ENCODE measurements around the gene OSM. TPM values are rescaled to one million over a fixed set of nuclear protein-coding genes. Genes with fewer than 3 reads are reported as not detected.

Gene OSM
- total and polyA plus RNA-seq, 2 experiments from 2014 or later, result not detected

DNA sequence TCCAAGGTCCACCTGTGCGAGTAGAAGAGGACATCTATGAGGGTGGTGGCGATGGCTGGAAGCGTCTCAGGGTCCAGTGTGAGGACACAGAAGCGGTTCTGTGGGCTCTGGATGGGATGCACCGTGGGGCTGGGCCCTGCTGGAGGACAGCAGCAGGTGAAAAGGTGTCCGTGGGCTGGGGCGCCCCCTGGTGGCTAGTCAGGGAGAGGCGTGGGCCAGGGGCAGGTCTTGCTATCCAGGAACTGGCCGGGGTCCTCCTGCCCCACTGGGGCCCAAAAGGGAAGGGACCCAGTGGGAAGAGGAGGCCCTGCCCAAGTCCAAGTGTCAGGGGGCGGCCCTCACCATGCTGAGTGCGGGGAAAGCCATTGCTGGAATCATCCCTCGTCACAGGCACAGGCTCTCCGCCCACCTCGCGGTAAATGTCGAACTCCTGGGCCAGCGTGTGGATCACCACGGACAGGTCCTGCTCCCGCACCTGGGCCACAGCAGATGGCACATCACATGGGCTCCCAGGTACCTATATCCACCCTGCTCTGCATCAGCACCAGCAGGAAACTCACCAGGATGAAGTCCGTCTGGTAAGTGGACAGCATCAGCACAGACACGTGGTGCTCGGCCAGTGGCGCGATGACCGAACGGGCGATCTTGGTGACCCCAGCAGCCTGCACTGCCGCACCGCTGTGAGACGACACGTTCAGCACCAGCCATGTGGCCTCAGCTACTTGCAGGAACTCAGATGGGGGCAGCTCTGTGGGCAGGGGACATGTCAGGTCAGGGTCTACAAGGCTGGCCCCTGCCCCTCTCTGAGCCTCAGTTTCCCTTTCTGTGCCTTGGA, 20.4 kb upstream of the OSM start:
- TF ChIP-seq EZH2 (IDR thresholded peaks at IDR 0.05; ENCODE audit: insufficient read depth, poor library complexity, severe bottlenecking), result no peak
- TF ChIP-seq EZH2phosphoT487 (IDR thresholded peaks at IDR 0.05; ENCODE audit: insufficient read depth, low read depth), result no peak
- H3K4me3 ChIP-seq, result no peak overlapping the region
- peaks cover 20% of the 10 kb centered on the region for H3K4me1 ChIP-seq (ENCODE audit: insufficient read depth)
- no peaks in the 10 kb centered on the region for H3K27me3 ChIP-seq (replicated peaks; ENCODE audit: insufficient read depth)
- H3K36me3 ChIP-seq (ENCODE audit: low read depth), result no peaks in the 10 kb centered on the region
- peak; percentile 47 for DNase-seq
- H3K27ac ChIP-seq, result no peak overlapping the region
- H3K9me3 ChIP-seq (ENCODE audit: low read depth), result no peaks in the 10 kb centered on the region
- no peak overlapping the region for H3K9ac ChIP-seq
- H3F3A ChIP-seq (ENCODE audit: insufficient read depth), result peaks cover 16% of the 10 kb centered on the region
- H3K9me2 ChIP-seq (ENCODE audit: insufficient read depth), result no peaks in the 10 kb centered on the region
- in situ Hi-C loops (cut with MboI), result loop anchor here (10.0 kb wide), 1 partner anchor 98 kb away; the partner anchor contains the start of gene RNF215
- H2AFZ ChIP-seq, result no peak overlapping the region
- H4K20me1 ChIP-seq (ENCODE audit: insufficient read depth), result no peaks in the 10 kb centered on the region
- H3K79me2 ChIP-seq (ENCODE audit: insufficient read depth), result no peaks in the 10 kb centered on the region
- WGBS, 2 experiments (ENCODE audit: low coverage in 1 of 2, low lambda C conversion rate in 2 of 2, missing lambda C conversion rate in 2 of 2), result 65 to 67% methylated on average over 30 to 31 of the region's 31 CpGs
- H3K4me2 ChIP-seq (ENCODE audit: unreplicated experiment), result no peak overlapping the region

DNA sequence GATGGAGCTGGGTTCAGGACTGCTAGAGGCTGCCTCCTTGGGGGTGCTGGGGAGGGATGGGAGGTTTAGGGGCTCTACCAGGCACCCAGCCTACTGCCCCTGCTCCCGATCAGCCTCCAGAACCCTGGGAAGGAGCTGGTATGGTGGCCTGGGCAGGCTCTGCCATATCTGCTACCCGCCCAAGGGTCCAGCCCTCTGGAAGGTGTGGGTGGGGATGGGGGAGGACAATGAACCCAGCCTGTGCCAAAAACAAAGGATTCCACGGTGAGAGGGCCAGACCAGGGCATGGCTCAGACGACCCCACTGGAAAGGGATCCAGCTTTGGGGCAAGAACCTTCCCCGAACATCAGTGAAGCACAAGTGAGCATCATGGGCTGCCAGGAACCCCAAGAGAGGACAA, 19.7 kb upstream of the OSM start:
- peaks cover 10% of the 10 kb centered on the region for H3F3A ChIP-seq (ENCODE audit: insufficient read depth)
- no peak overlapping the region for H3K4me3 ChIP-seq
- in situ Hi-C loops (cut with MboI), result loop anchor here (10.0 kb wide), 1 partner anchor 98 kb away; the partner anchor contains the start of gene RNF215
- no peaks in the 10 kb centered on the region for H3K9me2 ChIP-seq (ENCODE audit: insufficient read depth)
- no peak overlapping the region for H3K4me2 ChIP-seq (ENCODE audit: unreplicated experiment)
- no peaks in the 10 kb centered on the region for H3K36me3 ChIP-seq (ENCODE audit: low read depth)
- no peak for DNase-seq
- H3K9me3 ChIP-seq (ENCODE audit: low read depth), result no peaks in the 10 kb centered on the region
- 84 to 90% methylated on average over 4 to 5 of the region's 5 CpGs for WGBS, 2 experiments (ENCODE audit: low coverage in 1 of 2, low lambda C conversion rate in 2 of 2, missing lambda C conversion rate in 2 of 2)
- TF ChIP-seq EZH2phosphoT487 (IDR thresholded peaks at IDR 0.05; ENCODE audit: insufficient read depth, low read depth), result no peak
- no peak for TF ChIP-seq EZH2 (IDR thresholded peaks at IDR 0.05; ENCODE audit: insufficient read depth, poor library complexity, severe bottlenecking)
- H3K4me1 ChIP-seq (ENCODE audit: insufficient read depth), result peaks cover 20% of the 10 kb centered on the region
- H3K79me2 ChIP-seq (ENCODE audit: insufficient read depth), result no peaks in the 10 kb centered on the region
- no peaks in the 10 kb centered on the region for H3K27me3 ChIP-seq (replicated peaks; ENCODE audit: insufficient read depth)
- no peak overlapping the region for H3K9ac ChIP-seq
- H4K20me1 ChIP-seq (ENCODE audit: insufficient read depth), result no peaks in the 10 kb centered on the region
- H3K27ac ChIP-seq, result no peak overlapping the region
- no peak overlapping the region for H2AFZ ChIP-seq

DNA sequence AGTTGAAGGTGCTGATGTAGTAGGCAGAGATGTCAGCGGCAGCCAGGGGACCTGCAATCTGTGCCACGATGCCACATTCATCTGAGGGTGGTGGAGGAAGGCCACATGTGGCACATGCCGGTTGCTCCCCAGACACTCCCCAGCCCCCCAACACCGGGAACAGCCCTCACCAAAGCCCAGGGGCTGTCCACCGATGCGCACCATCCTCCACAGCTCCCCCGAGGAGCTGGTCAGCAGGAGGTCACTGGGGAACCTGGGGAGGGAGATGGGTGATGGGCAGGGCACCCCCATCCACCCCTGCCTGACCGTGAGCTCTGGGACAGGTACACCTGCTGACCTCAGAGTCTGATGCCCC, 19.2 kb upstream of the OSM start:
- 81 to 90% methylated on average over 8 of the region's 8 CpGs for WGBS, 2 experiments (ENCODE audit: low coverage in 1 of 2, low lambda C conversion rate in 2 of 2, missing lambda C conversion rate in 2 of 2)
- no peaks in the 10 kb centered on the region for H3K27me3 ChIP-seq (replicated peaks; ENCODE audit: insufficient read depth)
- no peaks in the 10 kb centered on the region for H3K79me2 ChIP-seq (ENCODE audit: insufficient read depth)
- no peak for DNase-seq
- TF ChIP-seq EZH2 (IDR thresholded peaks at IDR 0.05; ENCODE audit: insufficient read depth, poor library complexity, severe bottlenecking), result no peak
- TF ChIP-seq EZH2phosphoT487 (IDR thresholded peaks at IDR 0.05; ENCODE audit: insufficient read depth, low read depth), result no peak
- H3K4me3 ChIP-seq, result no peak overlapping the region
- no peaks in the 10 kb centered on the region for H3K9me3 ChIP-seq (ENCODE audit: low read depth)
- in situ Hi-C loops (cut with MboI), result loop anchor here (10.0 kb wide), 1 partner anchor 99 kb away; the partner anchor contains the start of gene RNF215
- H3K36me3 ChIP-seq (ENCODE audit: low read depth), result no peaks in the 10 kb centered on the region
- H3F3A ChIP-seq (ENCODE audit: insufficient read depth), result peaks cover 5% of the 10 kb centered on the region
- H4K20me1 ChIP-seq (ENCODE audit: insufficient read depth), result no peaks in the 10 kb centered on the region
- H3K4me2 ChIP-seq (ENCODE audit: unreplicated experiment), result no peak overlapping the region
- H3K27ac ChIP-seq, result no peak overlapping the region
- H3K9ac ChIP-seq, result no peak overlapping the region
- H3K4me1 ChIP-seq (ENCODE audit: insufficient read depth), result peaks cover 17% of the 10 kb centered on the region
- H2AFZ ChIP-seq, result no peak overlapping the region
- no peaks in the 10 kb centered on the region for H3K9me2 ChIP-seq (ENCODE audit: insufficient read depth)

DNA sequence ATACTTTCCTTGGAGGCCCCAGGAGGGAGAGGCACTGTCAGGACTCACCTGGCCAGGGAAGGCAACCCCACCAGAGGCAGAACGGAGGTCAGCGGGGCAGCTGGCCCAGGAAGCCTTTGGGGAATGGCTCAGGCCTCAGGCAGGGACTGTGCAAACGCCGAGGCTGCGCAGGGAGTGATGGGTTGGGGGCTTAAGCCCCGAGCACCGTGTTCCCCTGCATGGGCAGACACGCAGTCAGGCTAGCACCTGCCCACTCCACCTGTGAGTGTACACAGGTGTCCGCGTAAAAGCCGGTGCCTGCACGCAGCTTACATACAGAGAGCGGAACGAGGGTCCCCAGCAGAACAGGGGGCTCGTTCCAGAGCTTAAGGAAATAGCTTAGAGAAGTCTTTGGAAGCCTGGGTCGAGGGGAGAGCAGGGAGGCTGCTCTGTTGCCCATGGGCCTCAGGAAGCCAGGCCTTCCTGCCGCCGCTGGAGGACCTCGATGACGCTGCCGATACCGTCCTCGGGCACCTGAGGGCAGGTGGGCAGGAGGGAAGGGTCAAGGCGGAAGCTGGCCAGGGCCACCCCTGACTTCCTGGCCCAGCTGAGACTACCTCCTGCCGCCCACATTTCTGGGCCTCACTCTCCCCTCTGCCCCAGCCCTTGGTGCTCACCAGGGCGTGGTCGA, 18.7 kb upstream of the OSM start:
- H2AFZ ChIP-seq, result no peak overlapping the region
- no peak overlapping the region for H3K4me2 ChIP-seq (ENCODE audit: unreplicated experiment)
- H3K27me3 ChIP-seq (replicated peaks; ENCODE audit: insufficient read depth), result no peaks in the 10 kb centered on the region
- 89 to 92% methylated on average over 26 to 27 of the region's 27 CpGs for WGBS, 2 experiments (ENCODE audit: low coverage in 1 of 2, low lambda C conversion rate in 2 of 2, missing lambda C conversion rate in 2 of 2)
- H3K79me2 ChIP-seq (ENCODE audit: insufficient read depth), result no peaks in the 10 kb centered on the region
- peaks cover 15% of the 10 kb centered on the region for H3K4me1 ChIP-seq (ENCODE audit: insufficient read depth)
- no peaks in the 10 kb centered on the region for H4K20me1 ChIP-seq (ENCODE audit: insufficient read depth)
- no peaks in the 10 kb centered on the region for H3K9me2 ChIP-seq (ENCODE audit: insufficient read depth)
- no peaks in the 10 kb centered on the region for H3K36me3 ChIP-seq (ENCODE audit: low read depth)
- no peak overlapping the region for H3K4me3 ChIP-seq
- TF ChIP-seq EZH2phosphoT487 (IDR thresholded peaks at IDR 0.05; ENCODE audit: insufficient read depth, low read depth), result no peak
- no peak for TF ChIP-seq EZH2 (IDR thresholded peaks at IDR 0.05; ENCODE audit: insufficient read depth, poor library complexity, severe bottlenecking)
- 0 out of 2 replicates have a peak, but pooled peaks cover under 1% of the 10 kb centered on the region for H3F3A ChIP-seq (ENCODE audit: insufficient read depth)
- no peaks in the 10 kb centered on the region for H3K9me3 ChIP-seq (ENCODE audit: low read depth)
- in situ Hi-C loops (cut with MboI), result loop anchor here (10.0 kb wide), 1 partner anchor 99 kb away; the partner anchor contains the start of gene RNF215
- no peak for DNase-seq
- no peak overlapping the region for H3K27ac ChIP-seq
- no peak overlapping the region for H3K9ac ChIP-seq
